OCI-LY3 (cell line): Measurements from ENCODE around the gene ZDBF2.

Experiments used
- EZH2phosphoT487 ChIP-seq: fragments of 200-600 bp; shearing (Covaris generic); IDR thresholded peaks from 2 replicates; pipeline ENCODE4 v1.6.1; 2018; ENCODE audit warnings: antibody characterized with exemption, mixed run types, low read depth
- TF ChIP-seq, protein P1 (sequence below): fragments of 200-600, 300-600 bp; sonication (generic); IDR thresholded peaks from 2 replicates; pipeline ENCODE4 v1.5.1; 2014; ENCODE audit warnings: antibody characterized with exemption, low read length, low read depth

DNA sequence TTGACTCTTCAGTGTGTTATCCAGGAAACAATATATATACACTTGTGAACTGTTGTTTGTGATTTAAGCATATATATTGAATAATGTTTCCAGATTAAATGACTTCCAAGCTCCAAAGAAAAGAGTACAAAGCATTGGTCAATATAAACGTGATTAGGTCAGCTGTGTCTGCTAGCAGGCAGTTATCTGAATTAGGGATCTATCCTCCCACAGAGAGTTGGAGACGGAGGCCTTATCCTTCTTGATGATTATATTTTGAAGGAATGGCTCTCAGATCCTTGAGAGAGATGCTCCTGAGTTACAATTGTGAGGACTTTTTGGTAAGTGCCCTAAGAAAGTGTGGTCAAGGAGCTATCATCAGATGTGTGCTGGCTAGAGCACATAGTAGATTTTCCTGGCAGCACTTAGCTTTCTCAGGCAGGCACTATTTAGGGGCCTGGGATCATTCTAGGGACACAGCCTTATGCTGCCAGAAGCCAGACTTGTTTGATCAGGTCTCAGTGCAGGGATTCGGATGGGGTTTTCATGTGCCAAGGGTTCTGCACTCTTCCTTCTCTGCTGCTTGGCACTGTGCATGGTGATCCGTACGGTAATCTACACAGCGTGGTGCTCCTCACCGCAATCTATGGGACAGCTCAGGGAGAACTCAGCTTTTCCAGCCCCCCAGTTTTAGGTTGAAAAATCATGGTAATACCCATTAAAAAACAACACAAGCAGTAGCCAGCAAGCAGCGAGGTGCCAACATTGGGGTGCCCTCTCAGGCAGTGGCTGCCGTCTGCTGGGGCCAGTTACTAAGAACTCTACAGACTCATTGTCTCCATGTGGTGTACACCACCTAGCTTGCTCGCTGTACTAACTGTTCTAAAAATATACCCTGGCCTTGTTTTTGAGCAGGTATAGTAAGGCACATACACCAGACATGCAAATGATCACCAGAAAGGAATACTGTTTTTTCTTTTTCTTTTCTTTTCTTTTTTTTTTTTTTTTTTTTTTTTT, 8.0 kb upstream of the ZDBF2 start:
- TF ChIP-seq, protein P1, sequence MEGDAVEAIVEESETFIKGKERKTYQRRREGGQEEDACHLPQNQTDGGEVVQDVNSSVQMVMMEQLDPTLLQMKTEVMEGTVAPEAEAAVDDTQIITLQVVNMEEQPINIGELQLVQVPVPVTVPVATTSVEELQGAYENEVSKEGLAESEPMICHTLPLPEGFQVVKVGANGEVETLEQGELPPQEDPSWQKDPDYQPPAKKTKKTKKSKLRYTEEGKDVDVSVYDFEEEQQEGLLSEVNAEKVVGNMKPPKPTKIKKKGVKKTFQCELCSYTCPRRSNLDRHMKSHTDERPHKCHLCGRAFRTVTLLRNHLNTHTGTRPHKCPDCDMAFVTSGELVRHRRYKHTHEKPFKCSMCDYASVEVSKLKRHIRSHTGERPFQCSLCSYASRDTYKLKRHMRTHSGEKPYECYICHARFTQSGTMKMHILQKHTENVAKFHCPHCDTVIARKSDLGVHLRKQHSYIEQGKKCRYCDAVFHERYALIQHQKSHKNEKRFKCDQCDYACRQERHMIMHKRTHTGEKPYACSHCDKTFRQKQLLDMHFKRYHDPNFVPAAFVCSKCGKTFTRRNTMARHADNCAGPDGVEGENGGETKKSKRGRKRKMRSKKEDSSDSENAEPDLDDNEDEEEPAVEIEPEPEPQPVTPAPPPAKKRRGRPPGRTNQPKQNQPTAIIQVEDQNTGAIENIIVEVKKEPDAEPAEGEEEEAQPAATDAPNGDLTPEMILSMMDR = no peak
- no peak for TF ChIP-seq EZH2phosphoT487
